OCI-LY7 (cell line): ENCODE measurements around the gene PCYT1B.

Source experiments
- CTCF ChIP-seq: fragments of 200-600 bp; sonication (generic); conservative IDR thresholded peaks from 2 replicates; pipeline ENCODE4 v1.5.1; 2014; ENCODE audit warnings: mild to moderate bottlenecking, antibody characterized with exemption, low read length, moderate library complexity, mixed read lengths
- EZH2phosphoT487 ChIP-seq: fragments of 200-600 bp; sonication (generic); IDR thresholded peaks from 2 replicates; pipeline ENCODE4 v1.6.1; 2018; ENCODE audit warnings: low read depth, borderline replicate concordance, mild to moderate bottlenecking, mixed run types, antibody characterized with exemption, low read length, moderate library complexity, mixed read lengths

GRCh38 chrX:24694825-24695224 is 47.7 kb upstream of the PCYT1B start:
- TF ChIP-seq CTCF (no peak), EZH2phosphoT487 (no peak)
